Activated CD4-positive, CD25-positive, alpha-beta regulatory T cell treated with anti-CD3 and anti-CD28 coated beads, Interleukin-2, amount 50 U/mL, for 16 hours (primary cell): ENCODE results near the gene SPAG17.

Experiments
- DNase-seq: peaks from one replicate; pipeline ENCODE4 v3.0.0-alpha.2; 2020; ENCODE audit warnings: low read depth, low spot score

The SPAG17 gene

GRCh38 chr1:118185084-118185832 is at the start of gene SPAG17:
SPAG17 (minus strand) TSS chr1:118185228; CDS start chr1:118185157, 71 bp downstream.
- DNase-seq, result no peak

GRCh38 chr1:118225471-118225870 is 40.4 kb upstream of the SPAG17 start:
- DNase-seq, result no peak

GRCh38 chr1:118223426-118223825 is 38.4 kb upstream of the SPAG17 start:
- no peak for DNase-seq

- no peak for DNase-seq
Measured at GRCh38 chr1:118219438-118219837, 34.4 kb upstream of the SPAG17 start.

GRCh38 chr1:118217141-118217838 is 32.3 kb upstream of the SPAG17 start:
- no peak for DNase-seq

GRCh38 chr1:118214866-118215265 is 29.8 kb upstream of the SPAG17 start:
- no peak for DNase-seq

- no peak for DNase-seq
Measured at GRCh38 chr1:118210723-118211110, 25.7 kb upstream of the SPAG17 start.

GRCh38 chr1:118210051-118210722 is 25.2 kb upstream of the SPAG17 start:
- DNase-seq, result no peak

GRCh38 chr1:118209648-118210047 is 24.6 kb upstream of the SPAG17 start:
- no peak for DNase-seq

- DNase-seq, result no peak
Measured at GRCh38 chr1:118206966-118207365, 21.9 kb upstream of the SPAG17 start.

GRCh38 chr1:118204648-118205047 is 19.6 kb upstream of the SPAG17 start:
- no peak for DNase-seq

GRCh38 chr1:118204105-118204504 is 19.1 kb upstream of the SPAG17 start:
- DNase-seq, result no peak

GRCh38 chr1:118202076-118202608 is 17.1 kb upstream of the SPAG17 start:
- DNase-seq, result no peak

- no peak for DNase-seq
Measured at GRCh38 chr1:118201524-118201923, 16.5 kb upstream of the SPAG17 start.

GRCh38 chr1:118200836-118201235 is 15.8 kb upstream of the SPAG17 start:
- DNase-seq, result no peak

GRCh38 chr1:118190561-118190960 is 5.5 kb upstream of the SPAG17 start:
- DNase-seq, result no peak

- no peak for DNase-seq
Measured at GRCh38 chr1:118189564-118189963, 4.5 kb upstream of the SPAG17 start.

GRCh38 chr1:118188411-118188810 is 3.4 kb upstream of the SPAG17 start:
- no peak for DNase-seq

- DNase-seq, result no peak
Measured at GRCh38 chr1:118186026-118186425, 998 bp upstream of the SPAG17 start.

GRCh38 chr1:118184739-118185083 is 317 bp downstream of the SPAG17 start:
- no peak for DNase-seq

GRCh38 chr1:118183586-118183985 is 1.4 kb downstream of the SPAG17 start:
- no peak for DNase-seq

- no peak for DNase-seq
Measured at GRCh38 chr1:118177998-118178397, 7.0 kb downstream of the SPAG17 start.
